HT-29 (cell line): ENCODE results near the gene EPHB1. TPM values are rescaled to one million over a fixed set of nuclear protein-coding genes. Genes with fewer than 3 reads are reported as not detected.

Experiments
- DNase-seq: peaks from one replicate; pipeline ENCODE4 v3.0.0-alpha.2; 2015; ENCODE audit warnings: low spot score
- total RNA-seq: library from RNA; depleted of rRNA; stranded (reverse); fragments of >200 nt; shearing (Covaris generic); gene quantifications from 2 replicates; pipeline ENCODE4 v1.2.3, GENCODE V29; 2014

EPHB1 gene
- total RNA-seq, 1 experiment from 2014 or later = not detected

- DNase-seq = no peak
Measured at GRCh38 chr3:134847349-134847748, 52.3 kb downstream of the EPHB1 start.

GRCh38 chr3:134849561-134849960 lies 54.5 kb downstream of the EPHB1 start:
- no peak for DNase-seq

- no peak for DNase-seq
Measured at GRCh38 chr3:134850761-134851160, 55.7 kb downstream of the EPHB1 start.

- DNase-seq = no peak
Measured at GRCh38 chr3:134852132-134852531, 57.1 kb downstream of the EPHB1 start.

- no peak for DNase-seq
Measured at GRCh38 chr3:134852893-134853351, 57.9 kb downstream of the EPHB1 start.

- DNase-seq = no peak
Measured at GRCh38 chr3:134854254-134854653, 59.2 kb downstream of the EPHB1 start.

GRCh38 chr3:134857356-134857755 lies 62.3 kb downstream of the EPHB1 start:
- no peak for DNase-seq

- no peak for DNase-seq
Measured at GRCh38 chr3:134857776-134858362, 62.8 kb downstream of the EPHB1 start.

GRCh38 chr3:134858441-134859035 lies 63.5 kb downstream of the EPHB1 start:
- DNase-seq = no peak

GRCh38 chr3:134859341-134859740 lies 64.3 kb downstream of the EPHB1 start:
- DNase-seq = no peak

- DNase-seq = no peak
Measured at GRCh38 chr3:134860141-134860540, 65.1 kb downstream of the EPHB1 start.

GRCh38 chr3:134863915-134864314 lies 68.9 kb downstream of the EPHB1 start:
- DNase-seq = no peak

GRCh38 chr3:134864636-134865035 lies 69.6 kb downstream of the EPHB1 start:
- DNase-seq = no peak

GRCh38 chr3:134867277-134867676 lies 72.2 kb downstream of the EPHB1 start:
- no peak for DNase-seq

- no peak for DNase-seq
Measured at GRCh38 chr3:134869153-134869726, 74.2 kb downstream of the EPHB1 start.

GRCh38 chr3:134871818-134872217 lies 76.8 kb downstream of the EPHB1 start:
- no peak for DNase-seq

- no peak for DNase-seq
Measured at GRCh38 chr3:134872440-134873388, 77.7 kb downstream of the EPHB1 start.

- DNase-seq = no peak
Measured at GRCh38 chr3:134873789-134874188, 78.7 kb downstream of the EPHB1 start.

- DNase-seq = no peak
Measured at GRCh38 chr3:134874737-134875413, 79.8 kb downstream of the EPHB1 start.

- DNase-seq = no peak
Measured at GRCh38 chr3:134876836-134877235, 81.8 kb downstream of the EPHB1 start.

- no peak for DNase-seq
Measured at GRCh38 chr3:134877788-134878187, 82.7 kb downstream of the EPHB1 start.

GRCh38 chr3:134879990-134880389 lies 84.9 kb downstream of the EPHB1 start:
- DNase-seq = no peak
